Activated CD8-positive, alpha-beta memory T cell treated with anti-CD3 and anti-CD28 coated beads, Interleukin-2, amount 10 ng/mL, durations not matched to agents 7 days and 5 days (primary cell): ENCODE measurements around the gene SLX4IP. TPM values are rescaled to one million over a fixed set of nuclear protein-coding genes. Genes with fewer than 3 reads are reported as not detected.

Experiments
- ATAC-seq: fragments of 150-1000 bp; cut with Tn5 transposase; one replicate; pipeline ENCODE4 v1.10.0; 2021; ENCODE audit warnings: moderate library complexity
- CTCF ChIA-PET: fragments of 350-600 bp; sonication (Branson Sonifier 250); formaldehyde crosslinking; loops from one replicate; lab custom pipeline; 2021; ENCODE audit warnings: antibody characterized with exemption; lab: Charles Lee
- DNase-seq: peaks from one replicate; pipeline ENCODE4 v3.0.0-alpha.2; 2020
- H3K27ac Mint-ChIP-seq: one replicate; pipeline ENCODE4 v1.8.0; 2021; ENCODE audit warnings: mild to moderate bottlenecking, mixed read lengths
- H3K27me3 Mint-ChIP-seq: one replicate; pipeline ENCODE4 v1.8.0; 2021; ENCODE audit warnings: mixed read lengths
- H3K36me3 Mint-ChIP-seq: one replicate; pipeline ENCODE4 v1.8.0; 2021; ENCODE audit warnings: mild to moderate bottlenecking, mixed read lengths
- H3K4me1 Mint-ChIP-seq: one replicate; pipeline ENCODE4 v1.8.0; 2021; ENCODE audit warnings: mixed read lengths
- H3K4me3 Mint-ChIP-seq: one replicate; pipeline ENCODE4 v1.8.0; 2021; ENCODE audit warnings: mild to moderate bottlenecking, moderate library complexity, mixed read lengths
- H3K9me3 Mint-ChIP-seq: one replicate; pipeline ENCODE4 v1.8.0; 2022; ENCODE audit warnings: low read depth, mixed read lengths
- total RNA-seq, 2 experiments: library from RNA; stranded (reverse); gene quantifications; one replicate each; pipeline ENCODE4 v1.2.3, GENCODE V29; 2021

SLX4IP gene
- total RNA-seq, 2 experiments from 2014 or later: 6.0 to 6.1 TPM

DNA sequence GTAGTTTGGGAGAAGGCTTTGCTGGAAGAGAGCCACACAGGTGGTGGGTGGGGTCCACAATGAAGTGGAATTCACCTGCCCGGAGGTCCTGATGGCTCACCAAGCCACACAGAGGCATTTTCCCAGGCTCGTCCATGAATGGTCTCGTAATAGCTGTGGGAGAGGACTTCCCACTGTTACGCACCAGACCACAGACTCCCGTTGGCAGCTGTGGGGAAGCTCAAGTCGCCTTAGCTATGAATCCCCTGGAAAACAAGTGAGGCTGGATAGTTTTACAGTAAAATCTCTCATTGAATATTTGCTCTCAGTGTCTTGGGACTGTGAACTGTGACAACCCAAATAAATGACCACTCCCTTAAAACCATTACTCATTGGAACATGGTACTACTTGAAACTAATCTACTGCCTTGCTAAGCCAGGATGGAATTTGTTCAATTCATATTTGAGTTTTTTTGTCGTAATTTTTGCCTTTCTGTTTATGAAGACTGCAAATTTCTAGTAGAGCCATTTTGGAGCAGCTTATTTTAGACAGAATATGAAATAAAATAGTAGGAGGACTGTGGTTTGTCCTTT, 159.3 kb downstream of the SLX4IP start:
- H3K4me3 Mint-ChIP-seq: no peak overlapping the region
- H3K36me3 Mint-ChIP-seq: peaks cover 4% of the 10 kb centered on the region
- ATAC-seq: no peak
- no peak overlapping the region for H3K27ac Mint-ChIP-seq
- H3K27me3 Mint-ChIP-seq: no peaks in the 10 kb centered on the region
- CTCF ChIA-PET: no interaction called here
- peaks cover 20% of the 10 kb centered on the region for H3K4me1 Mint-ChIP-seq
- no peak for DNase-seq
- no peaks in the 10 kb centered on the region for H3K9me3 Mint-ChIP-seq

DNA sequence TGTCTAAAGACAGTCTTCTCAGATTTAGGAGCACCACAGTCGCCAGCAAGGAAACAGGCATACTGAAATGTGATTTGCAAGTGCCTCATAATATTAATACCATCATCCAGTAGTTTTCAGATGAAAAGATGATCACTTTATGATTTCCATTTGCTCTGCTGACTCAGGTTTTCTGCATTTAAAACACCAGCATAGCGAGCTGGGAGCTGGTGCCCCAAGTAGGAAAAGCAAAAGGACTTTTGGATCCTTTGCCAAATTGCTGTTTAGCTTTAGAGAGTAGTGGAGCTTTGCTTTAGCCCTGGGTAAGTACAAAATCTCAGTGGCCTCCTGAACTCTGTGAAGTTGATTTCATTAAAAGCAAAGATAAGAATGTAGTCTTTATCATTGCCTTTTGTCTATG, 160.2 kb downstream of the SLX4IP start:
- Mint-ChIP-seq H3K27me3 (no peaks in the 10 kb centered on the region), H3K27ac (no peak overlapping the region), H3K36me3 (peaks cover 6% of the 10 kb centered on the region), H3K9me3 (no peaks in the 10 kb centered on the region), H3K4me3 (no peak overlapping the region), H3K4me1 (peaks cover 20% of the 10 kb centered on the region)
- CTCF ChIA-PET: no interaction called here
- no peak for ATAC-seq
- no peak for DNase-seq

DNA sequence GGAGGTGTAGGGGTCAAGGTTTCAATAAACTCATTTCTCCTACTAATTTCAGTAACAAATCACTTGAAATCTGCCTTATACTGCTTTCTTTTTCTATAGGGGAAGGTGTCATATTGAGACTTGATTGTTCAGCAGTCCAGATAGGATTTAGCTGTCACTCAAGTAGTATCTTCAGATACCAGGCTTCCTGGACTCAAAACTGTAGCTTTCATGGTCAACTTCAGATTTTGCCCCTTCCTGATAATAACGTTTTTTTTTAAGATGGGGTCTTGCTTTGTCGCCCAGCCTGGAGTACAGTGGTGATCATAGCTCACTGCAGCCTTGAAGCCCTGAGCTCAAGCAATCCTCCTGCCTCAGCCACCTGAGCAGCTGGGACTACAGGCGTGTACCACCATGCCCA, 160.9 kb downstream of the SLX4IP start:
- CTCF ChIA-PET: no interaction called here

DNA sequence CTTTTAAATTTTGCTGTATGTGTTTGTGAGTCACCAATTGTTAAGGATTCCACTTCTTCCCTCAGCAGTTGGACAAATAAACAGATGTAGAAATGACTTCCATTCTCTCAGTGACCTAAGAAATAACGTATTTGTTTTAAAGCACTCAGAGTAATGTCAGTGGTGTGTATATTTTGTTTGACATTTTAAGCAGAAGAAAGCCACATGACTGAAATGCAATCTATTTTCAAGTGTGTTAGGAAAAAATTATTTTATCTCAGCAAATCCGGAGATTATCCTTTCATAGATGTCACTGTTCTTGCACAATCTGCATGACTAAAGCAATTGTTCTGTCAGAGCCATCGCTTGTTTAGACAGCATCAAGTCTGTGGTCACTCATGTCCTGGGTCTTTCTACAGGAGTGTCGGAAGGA, 161.6 kb downstream of the SLX4IP start:
- H3K27me3 Mint-ChIP-seq: no peaks in the 10 kb centered on the region
- no peaks in the 10 kb centered on the region for H3K9me3 Mint-ChIP-seq
- DNase-seq: no peak
- CTCF ChIA-PET: no interaction called here
- no peak overlapping the region for H3K27ac Mint-ChIP-seq
- peaks cover 12% of the 10 kb centered on the region for H3K36me3 Mint-ChIP-seq
- ATAC-seq: no peak
- H3K4me3 Mint-ChIP-seq: no peak overlapping the region
- H3K4me1 Mint-ChIP-seq: peaks cover 16% of the 10 kb centered on the region

More for the DNA sequence above, 160.9 kb downstream of the SLX4IP start:
- Mint-ChIP-seq H3K4me3 (no peak overlapping the region), H3K9me3 (no peaks in the 10 kb centered on the region), H3K36me3 (peaks cover 9% of the 10 kb centered on the region), H3K27ac (no peak overlapping the region), H3K27me3 (no peaks in the 10 kb centered on the region), H3K4me1 (peaks cover 18% of the 10 kb centered on the region)
- no peak for ATAC-seq
- no peak for DNase-seq

DNA sequence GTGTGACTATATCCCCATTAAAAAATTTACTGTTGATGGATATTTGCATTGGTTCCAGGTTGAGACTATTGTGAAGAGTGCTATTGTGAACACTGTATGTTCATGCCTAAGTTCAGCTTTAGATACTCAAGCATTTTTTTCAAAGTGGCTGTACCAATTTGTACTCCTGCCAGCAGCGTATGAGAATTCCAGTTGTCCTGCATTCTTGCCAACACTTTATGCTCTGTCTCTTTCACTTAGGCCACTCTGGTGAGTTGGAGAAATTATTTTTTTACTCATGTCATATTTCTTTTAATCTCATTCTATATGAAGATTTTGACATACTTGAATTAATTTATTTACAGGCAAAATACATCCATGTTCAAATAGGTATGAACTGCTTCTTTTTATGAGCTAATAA, 162.5 kb downstream of the SLX4IP start:
- Mint-ChIP-seq H3K9me3 (no peaks in the 10 kb centered on the region), H3K36me3 (peaks cover 16% of the 10 kb centered on the region), H3K27me3 (no peaks in the 10 kb centered on the region), H3K27ac (no peak overlapping the region), H3K4me3 (no peak overlapping the region), H3K4me1 (peaks cover 16% of the 10 kb centered on the region)
- DNase-seq (no peak), ATAC-seq (no peak)
- CTCF ChIA-PET: no interaction called here

DNA sequence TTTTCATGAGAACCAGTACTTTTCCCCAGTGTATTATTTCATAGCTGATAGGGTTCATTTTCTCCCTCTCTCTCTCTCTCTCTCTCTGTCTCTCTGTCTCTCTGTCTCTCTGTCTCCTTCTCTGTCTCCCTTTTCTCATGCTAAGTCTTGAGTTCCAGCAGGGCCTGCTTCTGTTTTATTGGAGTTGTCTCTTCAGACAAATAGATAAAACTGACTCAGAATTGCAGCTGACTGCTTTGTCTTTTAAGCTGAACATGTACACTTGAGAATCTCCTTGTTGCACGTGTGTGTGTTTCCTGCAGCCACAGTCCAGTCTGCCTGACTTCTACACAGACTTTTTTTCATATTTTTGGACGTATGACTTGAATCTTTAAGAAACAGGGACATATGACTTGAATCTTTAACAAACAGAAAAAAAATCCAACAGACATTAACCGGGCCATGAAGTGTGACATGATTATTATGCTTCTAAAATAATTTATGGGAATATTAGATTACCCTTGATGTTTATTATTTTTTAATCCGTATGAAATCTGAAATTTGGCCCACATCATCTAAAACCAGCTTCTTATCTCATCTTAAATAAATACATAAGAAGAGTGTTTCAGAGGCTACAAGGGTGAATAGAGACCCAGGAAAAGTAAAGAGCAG, 167.2 kb downstream of the SLX4IP start:
- Mint-ChIP-seq H3K4me1 (peaks cover 17% of the 10 kb centered on the region), H3K4me3 (no peak overlapping the region), H3K36me3 (peaks cover 19% of the 10 kb centered on the region), H3K27ac (no peak overlapping the region), H3K27me3 (no peaks in the 10 kb centered on the region), H3K9me3 (no peaks in the 10 kb centered on the region)
- ATAC-seq (no peak), DNase-seq (no peak)
- CTCF ChIA-PET: no interaction called here

DNA sequence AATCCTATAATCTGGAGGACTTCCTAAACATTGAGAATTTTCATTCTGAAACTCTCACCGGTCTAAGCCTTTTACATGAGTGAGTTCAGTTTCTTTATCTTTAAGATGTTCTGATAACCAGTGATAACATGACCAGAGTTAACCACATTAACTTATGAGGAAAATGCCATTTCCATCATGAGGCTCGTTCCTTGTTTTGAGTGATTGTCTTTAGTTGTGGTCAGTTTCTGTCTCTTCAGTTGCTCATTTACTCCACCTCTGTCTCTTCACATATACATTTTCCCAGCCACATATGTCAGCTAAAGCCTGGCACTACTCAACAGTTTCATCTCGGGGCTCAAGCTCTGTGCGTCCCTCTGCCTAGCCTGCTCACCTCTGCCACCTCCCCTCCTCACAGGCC, 168.3 kb downstream of the SLX4IP start:
- Mint-ChIP-seq H3K9me3 (no peaks in the 10 kb centered on the region), H3K4me1 (peaks cover 16% of the 10 kb centered on the region), H3K4me3 (no peak overlapping the region), H3K27me3 (no peaks in the 10 kb centered on the region), H3K27ac (no peak overlapping the region), H3K36me3 (peaks cover 19% of the 10 kb centered on the region)
- CTCF ChIA-PET: no interaction called here
- ATAC-seq (peak; percentile 65), DNase-seq (no peak)

DNA sequence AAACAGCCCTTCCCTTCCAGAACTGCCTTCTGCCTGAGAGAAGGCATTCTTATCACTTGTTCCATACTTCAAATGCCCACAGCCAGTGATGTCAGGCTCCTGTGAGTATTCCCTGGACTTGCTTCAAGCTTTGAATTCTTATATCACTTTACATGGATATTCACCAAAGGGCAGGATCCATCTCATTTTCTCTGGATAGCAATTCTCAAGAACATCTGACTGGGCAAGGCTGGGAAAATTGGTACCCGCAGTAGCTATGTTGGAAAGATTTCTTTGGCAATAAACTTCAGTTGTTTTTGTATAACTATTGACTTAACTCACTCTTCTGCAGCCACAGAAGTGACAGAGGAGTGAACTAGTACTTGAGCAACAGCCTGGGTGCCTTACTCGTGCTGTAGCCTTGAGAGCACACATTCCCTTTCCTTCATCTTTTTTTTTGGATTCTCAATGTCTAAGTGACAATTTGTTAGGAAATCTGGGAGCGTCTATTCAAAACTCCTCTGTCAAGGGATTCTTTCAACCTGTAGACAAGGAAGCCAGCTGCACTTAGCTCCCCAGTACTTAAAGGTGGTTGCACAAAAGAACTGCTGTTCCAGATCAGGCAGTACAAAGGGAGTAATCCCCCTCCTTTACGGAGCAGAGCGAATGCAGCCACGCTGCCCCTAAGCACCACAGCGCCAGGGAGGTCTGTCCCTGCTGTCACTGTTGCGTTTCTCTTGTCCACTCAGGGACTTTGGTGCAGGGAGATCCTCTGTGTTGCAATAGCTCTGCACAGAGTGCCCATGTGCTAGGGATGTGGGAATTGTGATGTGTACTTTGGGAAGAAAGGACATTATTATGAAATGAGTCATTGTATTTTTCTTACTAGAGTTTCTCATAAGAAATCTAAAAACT, 169.1 kb downstream of the SLX4IP start:
- no peak for ATAC-seq
- Mint-ChIP-seq H3K4me3 (no peak overlapping the region), H3K27ac (no peak overlapping the region), H3K9me3 (no peaks in the 10 kb centered on the region), H3K4me1 (peaks cover 8% of the 10 kb centered on the region), H3K27me3 (no peaks in the 10 kb centered on the region), H3K36me3 (peaks cover 19% of the 10 kb centered on the region)
- DNase-seq: no peak
- CTCF ChIA-PET: interaction anchor here (1.7 to 2.1 kb wide), 2 partner anchors 11 to 46 kb away, joined by 3 to 5 read pairs; no protein-coding TSS in a partner anchor

DNA sequence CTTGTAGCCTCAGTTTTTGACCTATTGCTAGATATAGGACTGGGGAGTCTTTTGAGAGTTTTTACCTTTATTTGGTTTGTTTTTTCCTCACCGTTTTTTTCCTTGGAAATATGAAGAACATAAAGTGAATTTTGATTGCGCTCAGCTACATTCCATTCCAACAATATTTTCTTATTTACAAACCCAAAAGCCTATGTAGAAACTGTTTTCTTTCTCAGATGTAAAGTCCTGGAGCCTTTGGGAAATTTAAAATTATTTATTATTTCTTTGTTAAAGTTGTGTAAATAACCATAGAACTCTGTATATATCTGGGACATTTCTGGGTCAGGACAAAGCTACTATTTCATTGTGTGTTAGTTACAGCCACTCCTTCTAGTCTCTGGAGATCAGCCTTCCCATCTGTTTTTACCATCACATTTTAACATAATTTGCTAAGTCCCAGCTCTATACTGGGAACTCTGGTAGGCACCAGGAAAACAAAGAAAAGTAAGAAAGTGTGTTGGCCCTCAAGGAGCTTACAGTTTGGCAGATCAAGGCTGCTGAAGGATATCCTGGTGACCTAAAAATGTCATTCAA, 169.8 kb downstream of the SLX4IP start:
- ATAC-seq (no peak), DNase-seq (no peak)
- Mint-ChIP-seq H3K36me3 (peaks cover 19% of the 10 kb centered on the region), H3K27ac (no peak overlapping the region), H3K4me1 (peaks cover 7% of the 10 kb centered on the region), H3K4me3 (no peak overlapping the region), H3K9me3 (no peaks in the 10 kb centered on the region), H3K27me3 (no peaks in the 10 kb centered on the region)
- CTCF ChIA-PET: interaction anchor here (1.7 to 2.1 kb wide), 2 partner anchors 12 to 46 kb away, joined by 3 to 5 read pairs; no protein-coding TSS in a partner anchor

DNA sequence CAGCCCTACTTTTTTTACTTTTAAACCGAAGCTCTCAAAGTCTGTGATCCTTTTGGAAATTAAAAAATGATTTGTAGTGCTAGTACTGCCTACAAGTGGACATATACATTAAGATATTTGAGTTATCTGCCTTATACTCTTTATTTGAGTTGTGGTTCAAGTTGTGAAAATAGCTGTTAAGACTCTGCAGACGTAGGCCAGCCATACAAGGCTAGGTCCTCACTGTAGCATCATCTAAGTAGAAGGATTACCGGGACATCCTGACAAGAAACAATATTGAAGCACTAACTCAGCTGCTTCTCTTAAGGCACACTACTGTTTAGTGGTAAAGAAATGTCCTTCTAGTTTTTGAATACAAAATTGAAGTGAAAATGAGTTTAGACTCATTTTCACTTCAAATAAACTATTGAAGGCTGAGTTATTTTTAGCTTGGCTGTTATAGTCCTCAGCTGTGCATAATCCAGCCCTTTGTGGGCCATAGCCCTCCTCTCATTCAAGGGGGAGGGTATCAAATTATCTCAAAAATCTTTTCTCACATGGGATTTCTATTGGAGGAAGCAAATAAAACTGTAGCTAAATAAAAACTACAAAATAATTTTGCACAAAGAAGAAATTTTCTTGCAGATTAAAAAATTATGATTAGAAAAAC, 170.6 kb downstream of the SLX4IP start:
- CTCF ChIA-PET: interaction anchor here (0.7 to 2.1 kb wide), 4 partner anchors 9 to 53 kb away, joined by 3 to 5 read pairs (median 3); no protein-coding TSS in a partner anchor
- Mint-ChIP-seq H3K27ac (no peak overlapping the region), H3K36me3 (peaks cover 14% of the 10 kb centered on the region), H3K9me3 (no peaks in the 10 kb centered on the region), H3K4me3 (no peak overlapping the region), H3K27me3 (no peaks in the 10 kb centered on the region), H3K4me1 (peaks cover 7% of the 10 kb centered on the region)
- DNase-seq (no peak), ATAC-seq (no peak)

DNA sequence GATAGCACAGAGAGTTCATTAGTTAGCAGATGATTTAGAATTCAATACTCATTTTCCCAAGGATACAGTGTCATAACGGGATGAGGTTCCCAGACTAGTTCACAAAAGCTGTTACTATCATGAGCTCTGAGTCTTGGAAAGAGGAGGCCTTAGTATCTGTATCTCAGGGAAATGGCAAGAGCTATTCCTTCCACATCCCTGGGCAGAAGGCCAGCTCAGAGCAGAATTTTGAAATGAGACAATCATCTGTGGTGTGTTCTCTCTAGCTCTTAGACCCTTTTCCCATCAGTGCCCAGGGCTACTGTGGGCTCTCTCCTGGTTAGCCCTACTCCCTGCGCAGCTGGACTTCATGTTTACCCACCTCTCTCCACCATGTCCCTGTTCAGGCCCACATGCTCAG, 174.2 kb downstream of the SLX4IP start:
- H3K27ac Mint-ChIP-seq: no peak overlapping the region
- no peak overlapping the region for H3K4me3 Mint-ChIP-seq
- peaks cover 5% of the 10 kb centered on the region for H3K36me3 Mint-ChIP-seq
- ATAC-seq (no peak), DNase-seq (no peak)
- no peaks in the 10 kb centered on the region for H3K9me3 Mint-ChIP-seq
- H3K27me3 Mint-ChIP-seq: no peaks in the 10 kb centered on the region
- CTCF ChIA-PET: no interaction called here
- H3K4me1 Mint-ChIP-seq: no peaks in the 10 kb centered on the region

DNA sequence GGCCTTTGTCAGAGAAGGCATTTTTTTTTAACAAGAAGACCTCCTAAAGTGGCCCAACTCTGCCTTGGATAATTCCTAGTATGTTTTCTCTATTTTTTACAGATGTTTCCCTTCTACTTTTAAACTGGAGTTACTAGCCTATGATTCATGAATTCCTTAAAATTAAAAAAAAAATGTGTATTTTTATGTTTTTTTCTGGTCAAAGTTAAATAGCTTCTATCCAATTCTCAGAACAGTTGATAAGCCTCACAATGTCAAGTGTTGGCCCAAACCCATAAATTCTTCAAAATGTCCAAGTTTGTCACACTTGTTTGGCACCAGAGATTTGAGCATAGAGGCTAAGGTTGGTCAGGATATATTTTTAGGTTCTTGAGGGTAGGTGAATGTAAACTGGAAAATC, 174.7 kb downstream of the SLX4IP start:
- ATAC-seq (no peak), DNase-seq (no peak)
- Mint-ChIP-seq H3K4me3 (no peak overlapping the region), H3K27ac (no peak overlapping the region), H3K36me3 (peaks cover 5% of the 10 kb centered on the region), H3K4me1 (no peaks in the 10 kb centered on the region), H3K27me3 (no peaks in the 10 kb centered on the region), H3K9me3 (no peaks in the 10 kb centered on the region)
- CTCF ChIA-PET: no interaction called here

DNA sequence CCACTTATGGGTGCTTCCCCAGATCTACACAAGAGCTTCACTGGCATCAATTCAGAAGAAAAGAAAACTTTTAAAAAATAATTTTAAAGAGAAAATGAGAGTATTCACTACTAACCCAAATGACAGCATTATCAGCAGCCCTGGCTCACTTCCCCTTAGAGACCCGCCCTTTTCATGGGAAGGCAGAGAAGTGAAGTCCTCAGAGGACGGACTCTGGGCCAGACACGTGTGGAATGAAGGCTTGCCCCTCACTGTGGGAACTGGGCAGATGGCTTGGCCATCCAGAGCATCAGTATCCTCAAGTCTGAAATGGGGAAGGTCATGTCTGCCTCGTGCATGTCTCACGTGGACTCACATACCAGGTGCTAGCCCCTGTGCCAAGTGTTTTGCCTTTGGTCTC, 175.1 kb downstream of the SLX4IP start:
- DNase-seq (no peak), ATAC-seq (no peak)
- peaks cover 4% of the 10 kb centered on the region for H3K36me3 Mint-ChIP-seq
- CTCF ChIA-PET: no interaction called here
- H3K27ac Mint-ChIP-seq: no peak overlapping the region
- no peaks in the 10 kb centered on the region for H3K4me1 Mint-ChIP-seq
- no peaks in the 10 kb centered on the region for H3K9me3 Mint-ChIP-seq
- H3K4me3 Mint-ChIP-seq: no peak overlapping the region
- no peaks in the 10 kb centered on the region for H3K27me3 Mint-ChIP-seq
